GM19238 (cell line): ENCODE measurements around the gene LGMN.
"Not testable (repeated sequence)": the region's sequence is repeated elsewhere in the genome, so short reads cannot be mapped to it uniquely, and the experiment has no call there.

Experiments
- DNase-seq: peaks from one replicate; pipeline ENCODE4 v3.0.0; 2011; ENCODE audit warnings: low spot score; ENCODE audit not compliant: insufficient read length

LGMN gene

GRCh38 chr14:92748259-92749016 is at the start of gene LGMN:
LGMN (minus strand) TSS chr14:92748627; CDS start chr14:92732786, 15,841 bp downstream.
- peak; percentile 76 for DNase-seq

- no peak for DNase-seq
These were observed 46.5 kb upstream of the LGMN start for GRCh38 chr14:92794961-92795360.

- DNase-seq, result no peak
These were observed 46.1 kb upstream of the LGMN start for GRCh38 chr14:92794547-92794941.

GRCh38 chr14:92793709-92794546 is 45.5 kb upstream of the LGMN start, which contains the start of gene GOLGA5:
GOLGA5 (plus strand) TSS chr14:92794305; CDS start chr14:92797438, 3,133 bp downstream.
- DNase-seq, result peak; percentile 82

GRCh38 chr14:92792885-92793284 is 44.5 kb upstream of the LGMN start:
- no peak for DNase-seq

- no peak for DNase-seq
These were observed 41.1 kb upstream of the LGMN start for GRCh38 chr14:92789457-92790089.

- no peak for DNase-seq
These were observed 39.1 kb upstream of the LGMN start for GRCh38 chr14:92787554-92787953.

GRCh38 chr14:92786427-92786756 is 38.0 kb upstream of the LGMN start:
- DNase-seq, result no peak

- no peak for DNase-seq
These were observed 37.4 kb upstream of the LGMN start for GRCh38 chr14:92785667-92786426.

GRCh38 chr14:92783813-92784431 is 35.5 kb upstream of the LGMN start:
- no peak for DNase-seq

- DNase-seq, result no peak
These were observed 32.9 kb upstream of the LGMN start for GRCh38 chr14:92781350-92781749.

GRCh38 chr14:92780444-92781232 is 32.2 kb upstream of the LGMN start:
- no peak for DNase-seq

- DNase-seq, result not testable (repeated sequence)
These were observed 30.6 kb upstream of the LGMN start for GRCh38 chr14:92778868-92779565.

GRCh38 chr14:92775292-92775691 is 26.9 kb upstream of the LGMN start:
- DNase-seq, result not testable (repeated sequence)

- no peak for DNase-seq
These were observed 26.1 kb upstream of the LGMN start for GRCh38 chr14:92774572-92774971.

- no peak for DNase-seq
These were observed 22.1 kb upstream of the LGMN start for GRCh38 chr14:92770484-92770883.

GRCh38 chr14:92768795-92769194 is 20.4 kb upstream of the LGMN start:
- DNase-seq, result no peak

- DNase-seq, result not testable (repeated sequence)
These were observed 19.8 kb upstream of the LGMN start for GRCh38 chr14:92768236-92768635.
